Sigmoid colon (tissue), 7 donors: ENCODE data around the gene TM7SF3. TPM values are rescaled to one million over a fixed set of nuclear protein-coding genes. Genes with fewer than 3 reads are reported as not detected.

Experiments used
- DNase-seq: peaks from one replicate; pipeline ENCODE4 v3.0.0-alpha.2; 2019
- H3K27ac ChIP-seq, 4 donors: fragments of 200-600 bp; sonication (generic); one replicate each; pipeline ENCODE4 v1.5.1; 2016 to 2019; ENCODE audit warnings: mild to moderate bottlenecking in 1 of 4
- H3K27me3 ChIP-seq, 3 donors: fragments of 200-600 bp; sonication (generic); one replicate each; pipeline ENCODE4 v1.5.1; 2019; ENCODE audit warnings: mild to moderate bottlenecking in 1 of 3
- H3K36me3 ChIP-seq, 4 donors: fragments of 200-600 bp; sonication (generic); one replicate each; pipeline ENCODE4 v1.5.1; 2016 to 2019
- H3K4me1 ChIP-seq, 4 donors: fragments of 200-600 bp; sonication (generic); one replicate each; pipeline ENCODE4 v1.5.1; 2017 to 2019
- H3K4me3 ChIP-seq, 4 donors: fragments of 200-600 bp; sonication (generic); one replicate each; pipeline ENCODE4 v1.5.1; 2017 to 2019; ENCODE audit warnings: mild to moderate bottlenecking in 2 of 4, moderate library complexity in 1 of 4
- H3K9me3 ChIP-seq, 4 donors: fragments of 200-600 bp in 3 of 4; sonication (generic) in 3 of 4; one replicate each; pipeline versions ENCODE4 v1.5.1 to v1.6.1; 2013 to 2019
- EP300 ChIP-seq, 4 donors: sonication (generic); formaldehyde crosslinking; IDR thresholded peaks; one replicate each; pipeline ENCODE4 v1.6.1; 2017; ENCODE audit warnings: antibody characterized with exemption in 4 of 4
- POLR2A ChIP-seq, 2 donors: fragments of 450-650 bp; IDR thresholded peaks; one replicate each; pipeline ENCODE4 v1.6.1; 2016; ENCODE audit warnings: antibody characterized with exemption in 2 of 2, mild to moderate bottlenecking in 2 of 2, moderate library complexity in 2 of 2
- POLR2AphosphoS5 ChIP-seq, 4 donors: sonication (generic); formaldehyde crosslinking; IDR thresholded peaks; one replicate each; pipeline ENCODE4 v1.6.1; 2017; ENCODE audit warnings: antibody characterized with exemption in 4 of 4
- WGBS, 2 donors: extraction: QIAGEN DNeasy Blood & Tissue Kit; methylation state at CpG; one replicate each; pipeline ENCODE4 v1.1.7; 2013; 5-methylcytosine and 5-hydroxymethylcytosine counted together
- intact Hi-C: fragments of 100-400 bp; cut with DNase I; formaldehyde crosslinking; loops from one replicate; pipeline ENCODE4 v1.15.1; 2023
- polyA plus RNA-seq, 3 donors: library from polyadenylated mRNA; stranded (reverse); fragments of 200-250 nt; gene quantifications; one replicate each; pipeline ENCODE4 v1.2.3, GENCODE V29; 2013
- total RNA-seq, 4 donors: library from RNA; depleted of rRNA; stranded (reverse); fragments of >200 nt; gene quantifications; one replicate each; pipeline ENCODE4 v1.1.0, GENCODE V29; 2016
- TF ChIP-seq, protein P1 (sequence below), 4 experiments: fragments of 450-650 bp in 3 of 4; fragments of 200-600 bp in 1 of 4; IDR thresholded peaks; one replicate each; pipeline ENCODE4 v1.5.1; 2016 to 2019; ENCODE audit warnings: antibody characterized with exemption in 4 of 4, mild to moderate bottlenecking in 3 of 4, moderate library complexity in 2 of 4
- donor health status: healthy with polysubstance abuse.
- donor health status: Bipolar disorder and iron deficiency.
- donor health status: healthy.

TM7SF3 gene
- total and polyA plus RNA-seq, 7 donors = 9.2 to 56.9 (median 38.4) TPM

DNA sequence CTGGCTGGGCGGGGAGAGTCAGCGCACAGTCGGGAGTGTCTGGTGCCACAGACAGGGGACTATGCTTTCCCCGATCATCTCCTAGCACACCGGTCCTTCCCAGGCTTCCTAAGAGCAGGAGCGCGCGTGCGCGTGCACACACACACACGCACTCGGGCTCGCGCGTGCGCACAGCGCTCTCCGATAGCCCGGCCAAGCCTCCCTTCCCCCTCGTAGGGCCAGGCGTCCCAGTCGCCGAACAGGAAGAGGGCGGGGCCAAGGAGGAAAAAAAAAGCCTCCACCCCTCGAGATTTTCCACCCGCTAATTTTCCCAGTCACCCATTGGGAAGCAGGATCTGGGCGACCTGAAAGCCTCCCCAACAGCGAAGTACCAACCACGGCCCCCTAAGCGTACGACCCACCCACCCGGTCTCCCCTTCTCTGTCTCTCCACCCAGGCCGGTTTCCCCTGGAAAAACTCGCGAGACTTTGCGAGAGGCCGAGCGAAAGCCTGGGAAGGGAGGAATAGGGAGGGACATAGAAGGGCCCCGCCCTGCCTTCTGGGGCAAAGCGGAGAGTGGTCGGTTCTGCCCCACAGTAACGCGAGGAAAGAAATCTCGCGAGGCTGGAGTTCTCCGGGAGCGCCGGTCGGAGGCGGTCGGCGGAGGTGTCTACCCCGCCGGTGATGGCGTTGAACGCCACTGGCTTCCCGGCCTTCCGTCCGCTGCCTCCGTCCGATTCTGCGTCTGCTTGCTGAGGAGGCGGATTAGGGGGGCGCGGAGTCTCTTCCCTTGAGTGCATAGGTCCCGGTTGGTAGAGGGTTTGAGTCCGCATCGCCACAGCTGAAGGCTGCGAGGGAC, 76.1 kb downstream of the TM7SF3 start, which contains the start of the genes FGFR1OP2 and INTS13:
Gene FGFR1OP2 (plus strand): TSS at position 608 of the 838 bp plus-strand sequence. CDS start 15,689 bp downstream, outside the sequence.
Gene INTS13 (minus strand): TSS at position 119 of the 838 bp plus-strand sequence. CDS start 1,178 bp downstream, outside the sequence.
- H3K27me3 ChIP-seq = no peaks in the 10 kb centered on the region
- H3K4me1 ChIP-seq = peaks cover 0 to 60% (median 46%) of the 10 kb centered on the region in 4 donors
- intact Hi-C loops = loop anchor here (1.0 to 10.0 kb wide), 5 partner anchors 76 to 369 kb away; partner anchors contain the start of gene TM7SF3
- DNase-seq = peak; percentile 100
- WGBS, 2 donors = 0 to 1% methylated on average over 69 of the region's 69 CpGs
- H3K9me3 ChIP-seq = no peaks in the 10 kb centered on the region
- peak within 1 kb of the TSS; percentile 71 to 96 (median 82) for H3K4me3 ChIP-seq
- H3K27ac ChIP-seq = peak within 1 kb of the TSS; percentile 92 to 98 (median 96)
- H3K36me3 ChIP-seq = peaks cover 0 to 1% (median 0%) of the 10 kb centered on the region in 4 donors
- TF ChIP-seq POLR2AphosphoS5 (IDR thresholded peaks at IDR 0.05) (peak; percentile 98 to 99 (median 99)), POLR2A (IDR thresholded peaks at IDR 0.05) (peak; percentile 99), EP300 (IDR thresholded peaks at IDR 0.05) (peak in 1 of 4 donors; percentile 79)
- TF ChIP-seq, protein P1, sequence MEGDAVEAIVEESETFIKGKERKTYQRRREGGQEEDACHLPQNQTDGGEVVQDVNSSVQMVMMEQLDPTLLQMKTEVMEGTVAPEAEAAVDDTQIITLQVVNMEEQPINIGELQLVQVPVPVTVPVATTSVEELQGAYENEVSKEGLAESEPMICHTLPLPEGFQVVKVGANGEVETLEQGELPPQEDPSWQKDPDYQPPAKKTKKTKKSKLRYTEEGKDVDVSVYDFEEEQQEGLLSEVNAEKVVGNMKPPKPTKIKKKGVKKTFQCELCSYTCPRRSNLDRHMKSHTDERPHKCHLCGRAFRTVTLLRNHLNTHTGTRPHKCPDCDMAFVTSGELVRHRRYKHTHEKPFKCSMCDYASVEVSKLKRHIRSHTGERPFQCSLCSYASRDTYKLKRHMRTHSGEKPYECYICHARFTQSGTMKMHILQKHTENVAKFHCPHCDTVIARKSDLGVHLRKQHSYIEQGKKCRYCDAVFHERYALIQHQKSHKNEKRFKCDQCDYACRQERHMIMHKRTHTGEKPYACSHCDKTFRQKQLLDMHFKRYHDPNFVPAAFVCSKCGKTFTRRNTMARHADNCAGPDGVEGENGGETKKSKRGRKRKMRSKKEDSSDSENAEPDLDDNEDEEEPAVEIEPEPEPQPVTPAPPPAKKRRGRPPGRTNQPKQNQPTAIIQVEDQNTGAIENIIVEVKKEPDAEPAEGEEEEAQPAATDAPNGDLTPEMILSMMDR (IDR thresholded peaks at IDR 0.05) = no peak

DNA sequence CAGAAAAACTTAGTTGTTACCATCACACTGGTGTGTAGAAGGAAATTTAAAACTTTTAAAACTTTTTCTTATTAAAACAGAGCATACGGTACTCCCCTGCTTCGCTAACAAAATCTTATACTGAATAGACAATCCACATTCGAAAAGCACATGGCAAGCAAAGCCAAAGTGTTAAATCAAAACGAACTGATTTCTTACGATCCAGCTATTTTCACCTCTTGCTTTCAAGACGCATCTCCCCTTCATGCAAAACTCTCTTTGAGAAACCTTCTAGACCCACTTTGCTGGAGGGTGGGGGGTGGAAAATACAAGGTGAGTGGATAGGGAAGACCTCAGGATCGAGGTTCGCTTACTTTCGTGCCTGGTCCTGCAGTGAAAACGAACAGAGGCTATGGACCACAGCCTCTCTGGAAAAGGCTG, 76.7 kb downstream of the TM7SF3 start:
- peaks cover 0 to 7% (median 0%) of the 10 kb centered on the region in 4 donors for H3K36me3 ChIP-seq
- H3K9me3 ChIP-seq = no peaks in the 10 kb centered on the region
- TF ChIP-seq EP300 (IDR thresholded peaks at IDR 0.05) (no peak), POLR2A (IDR thresholded peaks at IDR 0.05) (no peak)
- TF ChIP-seq, protein P1 (IDR thresholded peaks at IDR 0.05) = no peak
- WGBS, 2 donors = 0% methylated on average over 10 of the region's 10 CpGs
- peak overlapping the region; percentile 71 to 96 (median 82) for H3K4me3 ChIP-seq
- peaks cover 0 to 55% (median 46%) of the 10 kb centered on the region in 4 donors for H3K4me1 ChIP-seq
- intact Hi-C loops = loop anchor here (2.0 to 10.0 kb wide), 4 partner anchors 83 to 370 kb away; no protein-coding TSS in a partner anchor
- H3K27ac ChIP-seq = peak overlapping the region; percentile 92 to 98 (median 96)
- H3K27me3 ChIP-seq = no peaks in the 10 kb centered on the region
- DNase-seq = no peak

DNA sequence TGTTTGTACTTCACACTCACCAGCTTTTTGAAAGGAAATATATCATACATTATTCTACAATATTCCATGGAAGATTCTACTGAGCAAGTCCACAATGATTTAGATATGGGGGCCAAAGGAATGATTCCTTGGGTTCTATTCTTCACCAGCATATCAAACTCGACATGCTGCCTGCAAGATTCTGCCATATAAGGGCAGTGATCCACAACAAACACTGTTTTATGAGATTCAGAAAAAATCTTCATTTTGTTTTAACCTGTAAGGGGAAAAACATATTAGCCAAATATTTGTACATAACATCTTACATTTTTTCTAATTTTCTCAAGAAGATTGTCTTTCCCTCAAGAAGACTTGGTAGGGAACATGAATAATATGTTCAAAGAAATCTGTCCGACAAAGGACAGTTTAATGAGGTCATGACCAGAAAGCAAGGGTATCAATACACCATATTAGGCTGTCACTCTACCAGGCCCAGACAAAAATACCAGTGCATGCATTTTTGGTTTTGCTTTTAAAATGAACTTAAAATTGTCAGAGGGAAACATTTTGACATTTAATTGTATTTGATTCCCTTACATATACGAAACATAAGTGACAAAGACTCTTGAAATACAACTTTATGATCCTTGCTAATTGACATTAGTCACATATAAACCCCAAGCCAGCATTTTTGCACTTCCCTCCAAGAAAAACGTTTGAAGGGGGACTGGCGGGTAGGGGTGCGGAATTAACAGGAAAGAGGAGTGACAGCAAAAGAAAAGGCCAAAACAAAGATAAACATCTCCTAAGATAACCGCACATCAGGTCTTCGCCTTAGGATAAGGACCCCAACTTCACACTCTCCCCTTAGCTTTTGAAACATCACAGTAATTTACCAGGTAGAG, 77.4 kb downstream of the TM7SF3 start:
- WGBS, 2 donors = 6 to 7% methylated on average over 8 of the region's 8 CpGs
- H3K9me3 ChIP-seq = no peaks in the 10 kb centered on the region
- DNase-seq = no peak
- TF ChIP-seq EP300 (IDR thresholded peaks at IDR 0.05) (no peak), POLR2AphosphoS5 (IDR thresholded peaks at IDR 0.05) (no peak), POLR2A (IDR thresholded peaks at IDR 0.05) (no peak)
- TF ChIP-seq, protein P1 (IDR thresholded peaks at IDR 0.05) = no peak
- intact Hi-C loops = loop anchor here (2.0 to 10.0 kb wide), 4 partner anchors 82 to 370 kb away; no protein-coding TSS in a partner anchor
- H3K27me3 ChIP-seq = no peaks in the 10 kb centered on the region
- H3K4me1 ChIP-seq = peaks cover 0 to 49% (median 44%) of the 10 kb centered on the region in 4 donors
- H3K4me3 ChIP-seq = peak overlapping the region; percentile 71 to 96 (median 82)
- peak overlapping the region; percentile 92 to 98 (median 96) for H3K27ac ChIP-seq
- H3K36me3 ChIP-seq = peaks cover 0 to 13% (median 0%) of the 10 kb centered on the region in 4 donors

DNA sequence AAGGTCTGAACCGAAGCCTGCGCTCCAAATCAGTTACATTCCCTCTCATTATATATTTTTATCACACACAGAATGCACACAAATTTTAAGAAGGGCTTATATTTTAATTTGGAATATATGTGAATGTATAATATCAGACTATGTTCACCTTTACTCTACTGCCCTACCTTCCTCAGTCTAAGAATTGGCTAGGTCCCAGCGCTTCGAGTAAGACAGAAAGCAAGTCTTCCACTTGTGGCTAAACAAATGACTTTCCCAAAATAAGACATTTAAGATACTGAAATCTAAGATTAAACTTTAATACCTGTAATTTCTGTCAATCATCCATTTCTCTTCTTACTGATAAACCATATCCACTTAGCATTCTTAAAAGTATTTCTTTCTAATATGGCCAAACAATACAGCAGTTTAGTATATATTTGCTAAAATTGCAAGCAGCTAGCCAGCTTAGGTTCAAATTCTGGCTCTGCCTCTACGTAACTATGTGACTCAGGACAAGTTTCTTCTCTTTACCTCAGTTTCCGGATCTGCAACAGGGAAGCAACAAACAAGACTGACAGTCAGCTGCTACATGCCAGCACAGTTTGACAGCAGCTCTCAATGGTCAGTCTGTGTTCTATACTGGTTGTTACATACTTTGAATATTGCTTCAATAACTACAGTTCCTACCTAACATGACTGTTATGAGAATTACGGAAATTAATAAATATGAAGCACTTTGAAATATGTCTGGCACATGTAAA, 78.4 kb downstream of the TM7SF3 start:
- Histone ChIP-seq H3K9me3 (no peaks in the 10 kb centered on the region), H3K36me3 (peaks cover 0 to 13% (median 0%) of the 10 kb centered on the region in 4 donors), H3K27ac (peak overlapping the region in 2 of 4 donors; percentile 94 to 98), H3K27me3 (no peaks in the 10 kb centered on the region), H3K4me3 (no peak overlapping the region), H3K4me1 (peaks cover 0 to 40% (median 37%) of the 10 kb centered on the region in 4 donors)
- no peak for DNase-seq
- 62 to 65% methylated on average over 7 of the region's 7 CpGs for WGBS, 2 donors
- intact Hi-C loops = loop anchor here (2.0 to 10.0 kb wide), 4 partner anchors 81 to 371 kb away; no protein-coding TSS in a partner anchor
- TF ChIP-seq POLR2AphosphoS5 (IDR thresholded peaks at IDR 0.05) (no peak), POLR2A (IDR thresholded peaks at IDR 0.05) (no peak)
